ENCODE measurements around the gene OSBPL10.

The OSBPL10 gene

GRCh38 chr3:31953636-31954035 lies 27.4 kb downstream of the OSBPL10 start:
- no peaks in the 10 kb centered on the region for H3F3A ChIP-seq (ENCODE audit: low read depth)
- TF ChIP-seq CTCF (conservative IDR thresholded peaks at IDR 0.05; ENCODE audit: low read length) (no peak), EZH2phosphoT487 (IDR thresholded peaks at IDR 0.05; ENCODE audit: borderline replicate concordance) (no peak)

GRCh38 chr3:31953091-31953490 lies 28.0 kb downstream of the OSBPL10 start:
- Histone ChIP-seq H2AFZ (ENCODE audit: low read length) (no peak overlapping the region), H3K9me3 (ENCODE audit: insufficient read depth, low read depth, low read length) (no peaks in the 10 kb centered on the region), H3F3A (ENCODE audit: low read depth) (no peaks in the 10 kb centered on the region), H3K4me2 (ENCODE audit: low read depth, low read length, poor library complexity, severe bottlenecking) (no peak overlapping the region), H3K79me2 (ENCODE audit: insufficient read depth, low read length) (no peaks in the 10 kb centered on the region), H3K4me3 (ENCODE audit: low read length, poor library complexity, severe bottlenecking) (no peak overlapping the region), H3K36me3 (ENCODE audit: insufficient read depth, low read length) (no peaks in the 10 kb centered on the region), H4K20me1 (ENCODE audit: insufficient read depth, low read length, poor library complexity, severe bottlenecking) (no peaks in the 10 kb centered on the region), H3K9me2 (replicated peaks; ENCODE audit: low read depth, low read length) (no peaks in the 10 kb centered on the region), H3K27me3 (ENCODE audit: insufficient read depth, low read length, poor library complexity, severe bottlenecking) (no peaks in the 10 kb centered on the region), H3K9ac (ENCODE audit: low read depth, low read length, poor library complexity, severe bottlenecking) (no peak overlapping the region), H3K4me1 (ENCODE audit: insufficient read depth, low read length, poor library complexity, severe bottlenecking) (no peaks in the 10 kb centered on the region)
- TF ChIP-seq EZH2phosphoT487 (IDR thresholded peaks at IDR 0.05; ENCODE audit: borderline replicate concordance): no peak
- no peak for TF ChIP-seq CTCF (conservative IDR thresholded peaks at IDR 0.05; ENCODE audit: low read length)

More at GRCh38 chr3:31953636-31954035, 27.4 kb downstream of the OSBPL10 start:
- Histone ChIP-seq H3K9ac (ENCODE audit: low read depth, low read length, poor library complexity, severe bottlenecking) (no peak overlapping the region), H3K9me2 (replicated peaks; ENCODE audit: low read depth, low read length) (no peaks in the 10 kb centered on the region), H4K20me1 (ENCODE audit: insufficient read depth, low read length, poor library complexity, severe bottlenecking) (no peaks in the 10 kb centered on the region), H3K36me3 (ENCODE audit: insufficient read depth, low read length) (no peaks in the 10 kb centered on the region), H2AFZ (ENCODE audit: low read length) (no peak overlapping the region), H3K9me3 (ENCODE audit: insufficient read depth, low read depth, low read length) (no peaks in the 10 kb centered on the region), H3K79me2 (ENCODE audit: insufficient read depth, low read length) (no peaks in the 10 kb centered on the region), H3K27me3 (ENCODE audit: insufficient read depth, low read length, poor library complexity, severe bottlenecking) (no peaks in the 10 kb centered on the region), H3K4me2 (ENCODE audit: low read depth, low read length, poor library complexity, severe bottlenecking) (no peak overlapping the region), H3K4me3 (ENCODE audit: low read length, poor library complexity, severe bottlenecking) (no peak overlapping the region), H3K4me1 (ENCODE audit: insufficient read depth, low read length, poor library complexity, severe bottlenecking) (no peaks in the 10 kb centered on the region)

GRCh38 chr3:31952205-31952604 lies 28.9 kb downstream of the OSBPL10 start:
- Histone ChIP-seq H3K4me2 (ENCODE audit: low read depth, low read length, poor library complexity, severe bottlenecking) (no peak overlapping the region), H3K36me3 (ENCODE audit: insufficient read depth, low read length) (no peaks in the 10 kb centered on the region)

More at GRCh38 chr3:31952205-31952604, 28.9 kb downstream of the OSBPL10 start:
- Histone ChIP-seq H3K4me1 (ENCODE audit: insufficient read depth, low read length, poor library complexity, severe bottlenecking) (no peaks in the 10 kb centered on the region), H3K9me3 (ENCODE audit: insufficient read depth, low read depth, low read length) (no peaks in the 10 kb centered on the region), H3K79me2 (ENCODE audit: insufficient read depth, low read length) (no peaks in the 10 kb centered on the region), H3K27me3 (ENCODE audit: insufficient read depth, low read length, poor library complexity, severe bottlenecking) (no peaks in the 10 kb centered on the region), H2AFZ (ENCODE audit: low read length) (no peak overlapping the region), H3K9ac (ENCODE audit: low read depth, low read length, poor library complexity, severe bottlenecking) (no peak overlapping the region), H4K20me1 (ENCODE audit: insufficient read depth, low read length, poor library complexity, severe bottlenecking) (no peaks in the 10 kb centered on the region), H3F3A (ENCODE audit: low read depth) (no peaks in the 10 kb centered on the region), H3K9me2 (replicated peaks; ENCODE audit: low read depth, low read length) (no peaks in the 10 kb centered on the region), H3K4me3 (ENCODE audit: low read length, poor library complexity, severe bottlenecking) (no peak overlapping the region)
- TF ChIP-seq EZH2phosphoT487 (IDR thresholded peaks at IDR 0.05; ENCODE audit: borderline replicate concordance) (no peak), CTCF (conservative IDR thresholded peaks at IDR 0.05; ENCODE audit: low read length) (no peak)

All from Loucy (cell line).